SIG-M5 treated with dmso at 0.1 percent for 504 hours (cell line): ENCODE measurements around the gene ZNF317.

Experiments
- DNase-seq: peaks from one replicate; lab custom pipeline; 2025; ENCODE audit not compliant: unreplicated experiment; lab: John Stamatoyannopoulos, UW

ZNF317 gene

GRCh38 chr19:9140159-9140874 is at the start of gene ZNF317:
Gene ZNF317, plus strand, starts transcription at chr19:9140397. Its CDS starts 15,620 bp downstream, at chr19:9156017.
- DNase-seq = peak; percentile 88

DNA sequence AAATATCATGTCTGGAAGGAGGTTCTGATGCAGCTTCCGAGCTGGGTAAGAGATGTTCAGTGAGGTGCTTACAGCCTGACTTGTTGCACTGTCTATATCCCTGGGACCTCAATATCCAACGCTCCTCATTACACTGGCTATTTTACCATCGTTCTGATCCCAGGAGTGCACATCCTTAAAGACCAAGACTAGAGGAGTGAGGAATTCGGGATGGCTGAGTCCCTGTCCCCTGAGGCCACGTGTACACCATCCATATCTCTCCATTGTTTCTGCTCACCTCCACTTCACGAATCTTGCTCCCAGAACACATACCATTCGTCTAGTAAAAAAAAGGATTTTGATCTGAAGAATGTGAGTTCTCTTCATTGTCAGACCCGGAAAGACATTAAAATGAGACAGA is 32.8 kb upstream of the ZNF317 start, which contains the start of gene OR7G2:
TSS of gene OR7G2 (minus strand) at position 101 of the 400 bp plus-strand sequence. CDS start 4,232 bp downstream, outside the sequence.
- no peak for DNase-seq

- no peak for DNase-seq
Measured at GRCh38 chr19:9109959-9110358, 30.2 kb upstream of the ZNF317 start.

GRCh38 chr19:9115307-9115813 is 24.8 kb upstream of the ZNF317 start, which contains the start of gene OR7G1:
Gene OR7G1, minus strand, starts transcription at chr19:9115763. Its CDS starts 0 bp downstream, at chr19:9115763.
- DNase-seq = no peak

- no peak for DNase-seq
Measured at GRCh38 chr19:9116547-9116946, 23.6 kb upstream of the ZNF317 start.

DNA sequence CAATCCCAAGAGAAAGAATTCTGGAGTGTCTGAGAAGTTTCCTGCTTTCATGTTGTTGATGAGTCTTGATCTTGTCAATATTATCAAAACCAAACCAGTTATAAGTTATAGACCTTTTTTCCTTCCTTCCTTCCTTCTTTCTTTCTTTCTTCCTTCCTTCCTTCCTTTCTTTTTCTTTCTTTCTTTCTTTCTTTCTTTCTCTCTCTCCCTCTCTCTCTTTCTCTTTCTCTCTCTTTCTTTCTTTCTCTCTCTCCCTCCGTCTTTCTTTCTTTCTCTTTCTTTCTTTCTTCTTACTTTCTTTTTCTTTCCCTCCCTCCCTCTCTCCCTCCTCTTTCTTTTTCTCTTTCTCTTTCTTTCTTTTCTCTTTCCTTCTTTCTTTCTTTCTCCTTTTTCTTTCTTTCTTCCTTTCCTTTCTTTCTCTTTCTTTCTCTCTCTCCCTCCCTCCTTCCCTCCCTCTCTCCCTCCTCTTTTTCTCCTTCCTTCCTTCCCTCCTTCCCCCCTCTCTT is 13.2 kb upstream of the ZNF317 start, which contains the start of gene OR7G3:
TSS of gene OR7G3 (minus strand) at position 51 of the 506 bp plus-strand sequence. CDS start at position 51, 0 bp downstream.
- DNase-seq = no peak

GRCh38 chr19:9128171-9128570 is 12.0 kb upstream of the ZNF317 start:
- peak; percentile 11 for DNase-seq

DNA sequence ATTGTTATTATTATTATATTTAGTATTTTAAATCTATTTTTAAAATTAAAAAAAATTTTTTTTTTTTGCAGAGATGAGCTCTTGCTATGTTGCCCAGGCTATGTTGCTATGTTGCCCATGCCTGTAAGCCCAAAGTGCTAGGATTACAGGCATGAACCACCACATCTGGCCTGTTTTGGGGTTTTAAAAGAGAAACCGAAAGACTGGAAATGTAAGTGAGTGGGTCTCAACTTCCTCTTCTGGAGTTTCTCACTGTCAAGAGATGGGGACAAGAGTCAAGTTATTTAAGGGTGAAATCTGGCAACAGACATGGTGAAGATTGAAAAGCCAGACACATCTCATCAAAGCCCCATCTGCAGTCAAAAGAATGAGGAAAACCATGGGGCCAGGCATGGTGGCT is 9.2 kb upstream of the ZNF317 start:
- DNase-seq = peak; percentile 68

- no peak for DNase-seq
Measured at GRCh38 chr19:9132422-9132821, 7.8 kb upstream of the ZNF317 start.

GRCh38 chr19:9139609-9140158 is 513 bp upstream of the ZNF317 start:
- no peak for DNase-seq

- no peak for DNase-seq
Measured at GRCh38 chr19:9144920-9145319, 4.7 kb downstream of the ZNF317 start.

- DNase-seq = no peak
Measured at GRCh38 chr19:9146882-9147281, 6.7 kb downstream of the ZNF317 start.

DNA sequence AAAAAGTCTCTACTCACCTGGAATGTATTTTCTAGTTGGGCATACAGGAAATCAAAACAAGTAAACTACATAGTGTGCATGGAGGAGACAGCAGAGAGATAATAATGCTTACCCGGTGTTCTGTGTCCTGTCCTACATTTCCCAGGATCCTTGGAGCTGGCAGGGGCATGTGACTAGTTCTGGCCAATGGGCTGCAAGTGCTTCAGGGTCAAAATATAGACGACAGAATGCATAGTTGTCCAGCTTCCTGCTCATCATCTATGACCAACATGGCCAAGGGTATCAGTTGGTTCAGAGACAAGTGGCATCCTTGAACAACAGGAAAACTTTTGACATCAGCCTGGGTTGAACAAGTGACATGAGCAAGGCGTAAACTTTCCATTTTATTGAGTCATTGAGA is 8.5 kb downstream of the ZNF317 start:
- DNase-seq = no peak

DNA sequence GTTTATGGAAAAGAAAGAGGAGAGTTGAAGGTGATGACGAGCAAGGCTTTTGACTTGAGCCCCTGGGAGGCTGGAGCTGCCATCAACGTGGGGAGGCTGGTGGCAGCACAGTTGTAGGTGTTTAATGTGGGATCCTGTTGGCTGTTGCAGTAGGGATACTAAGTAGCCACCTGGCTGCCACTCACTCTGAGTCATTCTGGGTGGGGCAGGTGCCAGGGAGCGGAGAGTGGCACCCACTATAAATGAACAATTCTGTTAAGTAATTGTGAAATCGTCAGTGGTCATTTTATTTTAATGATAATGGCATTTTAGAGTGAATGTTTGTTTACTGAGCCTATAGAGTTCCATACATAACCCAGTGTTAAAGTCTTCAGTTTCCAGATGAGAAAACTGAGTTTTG is 9.8 kb downstream of the ZNF317 start:
- no peak for DNase-seq

DNA sequence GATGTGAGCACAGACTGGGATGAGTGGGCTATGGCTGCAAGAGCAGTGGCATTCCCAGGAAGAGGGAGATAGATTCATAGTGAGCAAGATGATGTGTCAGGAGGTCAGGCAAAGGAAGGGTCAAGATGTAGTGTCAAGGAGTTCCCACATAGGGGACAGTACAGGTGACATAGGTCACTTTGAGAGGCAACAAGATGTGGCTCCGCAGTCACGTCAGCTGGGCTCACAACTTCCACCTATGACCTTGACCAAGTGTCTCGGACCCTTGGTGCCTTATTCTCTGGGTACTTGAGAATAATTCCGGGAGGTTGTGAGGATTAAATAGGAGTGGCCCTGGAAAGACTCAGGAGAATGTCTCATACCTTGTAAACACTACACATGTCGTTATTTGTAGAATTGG is 10.5 kb downstream of the ZNF317 start:
- no peak for DNase-seq

DNA sequence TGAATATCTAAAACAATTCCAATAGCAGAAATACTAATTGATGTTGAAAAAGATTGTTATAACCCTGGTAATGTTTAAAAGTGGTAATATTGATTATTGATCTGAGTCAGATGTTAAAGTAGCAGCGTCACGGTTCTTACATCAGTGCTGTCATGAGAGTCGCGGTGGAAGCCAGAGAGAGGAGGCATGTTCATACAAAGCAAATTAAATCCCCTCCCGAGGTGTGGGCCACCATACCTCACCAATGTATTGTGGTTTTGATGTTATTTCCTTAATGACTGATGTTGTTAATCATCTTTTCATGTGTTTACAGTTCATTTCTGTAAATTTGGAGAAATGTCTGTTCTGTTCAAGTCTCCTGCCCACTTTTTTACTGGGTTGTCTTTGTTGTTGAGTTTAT is 11.2 kb downstream of the ZNF317 start:
- DNase-seq = no peak

GRCh38 chr19:9155591-9155990 is 15.4 kb downstream of the ZNF317 start:
- DNase-seq = no peak

DNA sequence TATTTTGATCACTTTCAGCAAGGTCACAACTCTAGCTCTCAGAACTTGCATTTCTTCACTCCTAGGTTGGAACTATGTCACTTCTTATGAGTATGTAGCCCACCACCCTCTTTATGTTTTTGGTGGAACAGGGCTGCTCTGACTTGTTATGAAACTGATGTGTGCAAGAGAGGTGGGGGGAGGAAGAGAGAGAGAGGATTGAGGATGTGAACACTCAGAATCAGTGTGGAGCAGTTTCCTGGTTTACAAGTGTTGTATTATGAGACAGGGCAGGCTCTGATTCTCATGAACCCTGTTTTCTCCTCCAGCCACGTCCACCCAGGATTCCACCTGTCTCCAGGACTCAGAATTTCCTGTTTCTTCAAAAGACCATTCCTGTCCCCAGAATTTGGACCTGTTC is 16.1 kb downstream of the ZNF317 start:
- no peak for DNase-seq

GRCh38 chr19:9159891-9160290 is 19.7 kb downstream of the ZNF317 start:
- no peak for DNase-seq

- DNase-seq = no peak
Measured at GRCh38 chr19:9161427-9161826, 21.2 kb downstream of the ZNF317 start.

DNA sequence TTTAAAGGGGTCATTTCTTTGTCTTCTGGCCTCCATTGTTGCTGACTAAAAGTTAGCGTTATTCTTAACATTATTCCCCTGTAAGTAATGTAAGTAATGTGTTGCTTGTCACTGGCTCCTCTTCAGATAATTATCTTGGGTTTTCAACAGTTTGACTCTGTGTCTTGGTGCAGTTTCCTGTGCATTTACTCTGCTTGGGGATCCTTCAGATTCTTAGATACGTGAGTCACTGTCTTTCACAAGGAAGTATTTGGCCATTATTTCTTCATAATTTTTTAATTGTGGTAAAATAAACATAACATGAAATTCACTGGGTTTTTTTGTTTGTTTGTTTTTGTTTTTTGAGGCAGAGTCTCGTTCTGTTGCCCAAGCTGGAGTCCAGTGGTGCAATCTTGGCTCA is 25.1 kb downstream of the ZNF317 start:
- no peak for DNase-seq

DNA sequence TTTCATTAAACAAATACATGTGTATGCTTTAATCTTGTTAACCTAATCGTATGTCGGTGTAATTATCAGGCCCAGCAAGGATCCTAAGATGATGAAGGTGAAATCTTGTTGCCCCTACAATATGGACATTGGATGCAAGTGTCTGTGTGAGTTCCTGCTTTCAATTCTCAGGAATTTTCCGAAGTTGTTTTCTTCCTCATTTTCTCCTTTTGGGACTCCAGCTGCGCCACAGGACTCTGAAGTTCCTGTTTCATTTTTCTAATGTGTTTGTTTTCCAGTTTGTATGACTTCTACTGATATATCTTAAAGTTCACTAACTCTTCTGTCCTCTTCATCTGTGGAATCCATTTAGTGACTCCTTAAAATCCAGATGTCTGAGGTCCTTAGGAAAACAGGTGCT is 26.6 kb downstream of the ZNF317 start:
- no peak for DNase-seq
